GM19452 (cell line): ENCODE results near the gene PDSS2.

Source experiments
- ATAC-seq: cut with Tn5 transposase; IDR thresholded peaks from one replicate; pipeline ENCODE4 v1.9.1; 2021; ENCODE audit not compliant: unreplicated experiment

Gene PDSS2

GRCh38 chr6:107274288-107274687 lies 185.1 kb downstream of the PDSS2 start:
- no peak for ATAC-seq

- no peak for ATAC-seq
These were observed 187.1 kb downstream of the PDSS2 start for GRCh38 chr6:107272246-107272645.

GRCh38 chr6:107271208-107271790 lies 188.1 kb downstream of the PDSS2 start:
- ATAC-seq, result no peak

GRCh38 chr6:107267634-107268033 lies 191.7 kb downstream of the PDSS2 start:
- ATAC-seq, result no peak

DNA sequence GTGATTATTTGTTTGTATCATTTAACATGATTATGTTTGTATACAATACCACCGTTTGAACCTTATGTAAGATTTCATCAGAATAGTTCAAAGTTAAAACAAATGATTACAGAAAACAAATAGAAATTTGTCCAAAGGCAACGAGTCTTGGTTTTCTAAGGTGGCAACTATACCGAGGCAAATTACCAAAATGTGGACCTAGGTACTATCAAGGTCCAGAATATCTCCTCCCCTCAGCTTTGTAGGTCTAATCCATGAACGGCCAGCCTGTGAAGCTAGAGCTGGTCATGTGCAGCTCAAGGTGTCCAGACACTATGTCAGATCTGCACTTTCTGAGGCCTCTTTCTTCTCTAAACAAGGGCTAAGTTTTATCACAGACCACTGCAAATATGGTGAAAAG lies 192.4 kb downstream of the PDSS2 start:
- no peak for ATAC-seq

DNA sequence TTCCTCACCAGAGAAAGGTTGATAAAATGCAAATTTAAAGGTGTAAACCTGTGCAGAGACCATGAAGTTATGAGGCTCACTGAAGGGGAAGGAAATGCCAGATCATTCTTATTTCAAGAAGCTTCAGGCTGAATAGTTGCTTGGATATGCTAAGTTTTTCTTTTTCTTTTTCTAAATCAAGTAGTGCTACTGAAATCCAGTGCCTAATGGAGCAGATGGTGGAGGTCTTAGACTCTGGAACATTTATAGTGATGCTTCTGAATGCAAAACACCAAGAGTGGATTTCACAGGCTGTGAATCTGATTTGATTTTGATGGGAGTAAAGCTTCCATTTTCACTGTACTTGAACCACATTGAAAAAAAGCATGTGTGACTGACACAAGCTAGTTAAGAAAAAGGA lies 192.8 kb downstream of the PDSS2 start:
- ATAC-seq, result no peak

DNA sequence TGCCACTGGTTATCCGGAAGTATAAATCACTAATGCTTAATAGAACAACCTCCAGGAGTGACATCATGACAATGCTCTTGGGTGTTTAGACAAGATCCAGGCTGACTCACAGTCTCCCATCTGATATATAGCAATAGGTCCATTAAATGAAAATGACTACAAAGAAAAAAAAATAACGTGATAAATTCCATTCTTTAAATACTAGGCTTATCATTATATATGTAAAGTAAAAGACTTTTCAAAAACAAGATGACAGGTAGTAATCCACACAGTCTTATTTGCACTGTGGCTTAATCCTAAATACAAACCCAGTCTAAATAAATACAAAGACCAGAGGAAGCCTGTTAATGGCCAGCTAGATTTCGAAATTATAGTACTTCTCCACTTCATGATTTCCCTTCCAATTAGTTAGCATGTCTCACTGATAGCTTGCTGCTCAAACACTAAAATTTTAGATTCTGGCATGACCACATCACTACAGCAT lies 195.0 kb downstream of the PDSS2 start:
- ATAC-seq, result no peak

DNA sequence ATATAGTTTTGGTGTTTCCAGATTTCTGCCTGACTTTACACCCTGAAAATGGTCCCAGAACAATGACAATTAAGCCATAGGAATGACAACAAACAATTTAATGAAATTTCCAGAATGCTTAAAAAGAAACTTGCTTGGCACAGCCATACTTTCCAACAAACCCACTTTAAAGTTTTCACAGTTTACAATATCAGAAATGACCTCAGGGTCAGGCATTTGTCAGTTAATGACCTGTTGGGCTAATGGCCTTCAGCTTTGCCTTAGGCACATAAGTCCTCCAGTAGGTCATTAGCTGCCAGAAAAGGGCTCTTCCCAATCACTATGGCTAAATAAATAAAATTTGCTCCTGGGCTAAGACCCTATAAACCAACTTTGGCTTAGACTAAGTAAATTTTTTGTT lies 199.4 kb downstream of the PDSS2 start:
- ATAC-seq, result no peak

- no peak for ATAC-seq
These were observed 211.2 kb downstream of the PDSS2 start for GRCh38 chr6:107248147-107248546.

DNA sequence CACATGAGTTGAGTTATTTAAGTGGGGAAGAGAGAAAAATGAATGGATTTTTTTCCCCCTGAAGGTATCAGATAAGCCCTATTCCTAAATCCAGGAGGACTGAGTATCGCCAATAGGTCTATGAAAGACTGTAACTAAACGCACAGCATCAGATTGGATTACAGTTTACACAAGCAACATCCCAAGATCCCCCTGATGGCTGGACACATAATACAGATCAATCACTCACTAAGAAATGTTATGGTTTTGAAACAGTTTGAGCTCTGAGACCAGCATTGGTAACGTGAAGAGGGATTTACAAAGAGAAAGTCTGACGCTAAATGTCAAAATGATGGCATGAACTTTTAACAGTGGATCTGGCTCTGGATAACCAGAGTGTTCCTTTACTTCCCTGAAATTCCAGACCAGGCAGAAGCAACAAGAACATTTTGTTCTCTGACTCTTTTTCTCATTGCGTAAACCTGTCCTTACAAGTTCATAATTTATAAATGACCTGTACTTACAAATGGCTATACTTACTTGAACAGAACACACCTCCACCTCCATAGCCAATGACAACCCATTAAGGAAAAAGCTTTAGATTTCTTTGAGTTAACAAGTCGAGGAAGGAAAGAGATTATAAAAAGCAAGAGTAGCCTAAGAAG lies 212.3 kb downstream of the PDSS2 start:
- ATAC-seq, result no peak

DNA sequence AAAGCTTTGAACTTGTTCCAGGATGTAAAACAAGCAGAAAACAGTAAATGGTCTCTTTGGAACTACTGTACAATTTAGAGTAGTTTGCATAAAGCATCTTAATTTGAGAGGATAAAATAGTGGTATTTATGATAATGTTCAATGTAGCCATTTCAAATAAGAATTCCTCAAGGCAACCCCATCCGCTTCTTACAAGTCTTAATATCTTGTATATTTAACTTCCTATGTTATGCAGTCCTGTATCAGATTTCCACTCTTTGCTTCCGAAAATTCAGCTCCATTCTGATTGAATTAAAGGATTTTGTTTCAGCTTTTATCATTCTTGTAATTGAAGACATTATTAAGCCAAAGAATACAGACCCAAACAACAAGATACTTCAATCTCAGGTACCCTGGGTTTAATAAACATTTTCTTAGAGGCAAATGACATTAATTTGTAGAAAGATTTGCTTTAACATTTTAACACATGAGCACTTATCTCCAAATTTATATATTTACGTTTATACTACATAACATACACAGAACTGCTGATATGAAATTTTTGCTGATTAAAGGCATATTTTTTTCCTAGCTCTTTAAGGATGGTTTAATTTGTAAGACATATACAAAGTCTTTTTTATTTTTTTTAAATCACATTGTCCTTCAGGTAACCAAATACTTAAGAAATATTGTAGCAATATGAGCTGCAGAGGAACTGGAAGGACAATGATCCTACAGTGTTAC lies 213.0 kb downstream of the PDSS2 start:
- ATAC-seq, result no peak

GRCh38 chr6:107244742-107245480 lies 214.5 kb downstream of the PDSS2 start:
- no peak for ATAC-seq

- ATAC-seq, result no peak
These were observed 215.2 kb downstream of the PDSS2 start for GRCh38 chr6:107244082-107244741.

- no peak for ATAC-seq
These were observed 215.9 kb downstream of the PDSS2 start for GRCh38 chr6:107243471-107243870.

DNA sequence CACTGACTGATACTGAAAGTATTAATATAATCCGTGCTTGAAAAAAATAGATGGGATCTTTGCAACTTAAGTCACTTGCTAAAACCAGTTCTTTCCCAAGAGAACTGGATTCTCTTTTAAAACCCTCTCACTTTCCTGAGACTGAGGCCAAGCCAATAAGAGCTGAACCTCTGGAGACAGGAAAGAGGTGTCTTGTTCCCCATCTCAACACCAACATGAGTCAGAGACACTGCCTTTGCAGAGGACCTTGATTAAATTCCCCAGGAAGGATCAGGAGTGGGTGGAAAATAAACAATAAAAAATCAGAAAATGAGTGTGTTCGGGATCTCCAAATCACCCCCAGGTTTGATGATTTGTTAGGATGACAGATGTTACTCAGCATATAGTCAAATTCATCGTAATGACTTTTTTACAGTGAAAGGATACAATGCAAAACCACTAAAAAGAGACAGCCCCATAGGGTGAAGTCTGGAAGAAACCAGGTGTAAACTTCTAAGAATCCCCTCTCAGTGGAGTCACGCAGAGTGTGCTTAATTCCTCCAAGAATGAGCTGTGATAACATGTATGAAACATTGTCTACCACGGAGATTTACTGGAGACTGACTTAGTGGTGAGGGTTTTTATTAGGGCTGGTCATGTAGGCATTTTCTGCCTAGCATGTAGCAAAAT lies 221.2 kb downstream of the PDSS2 start:
- ATAC-seq, result no peak

GRCh38 chr6:107235511-107235910 lies 223.9 kb downstream of the PDSS2 start:
- ATAC-seq, result no peak

- no peak for ATAC-seq
These were observed 224.4 kb downstream of the PDSS2 start for GRCh38 chr6:107235007-107235406.

- ATAC-seq, result no peak
These were observed 228.1 kb downstream of the PDSS2 start for GRCh38 chr6:107231243-107231642.

DNA sequence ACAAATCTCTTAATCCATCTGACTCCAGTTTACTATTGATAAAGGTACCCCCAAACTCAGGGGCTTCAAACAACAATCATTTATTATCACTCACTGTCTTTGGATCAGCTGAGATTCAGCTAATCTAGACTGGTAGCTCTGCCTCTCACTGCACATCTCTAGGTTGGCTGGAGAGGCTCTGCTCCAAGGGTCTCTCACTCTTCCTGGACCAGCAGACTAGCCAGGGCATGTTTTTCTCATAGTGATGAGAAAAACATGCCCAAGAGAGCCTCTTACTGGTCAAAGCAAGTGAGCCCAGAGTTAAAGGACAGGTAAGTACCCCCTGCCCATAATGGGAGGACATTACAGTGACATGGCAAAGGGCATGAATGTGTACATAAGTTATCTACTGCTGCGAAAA lies 228.9 kb downstream of the PDSS2 start:
- ATAC-seq, result no peak

GRCh38 chr6:107230024-107230423 lies 229.3 kb downstream of the PDSS2 start:
- no peak for ATAC-seq

- no peak for ATAC-seq
These were observed 230.6 kb downstream of the PDSS2 start for GRCh38 chr6:107228754-107229153.
